Activated naive CD8-positive, alpha-beta T cell (primary cell): ENCODE data around the gene DGKG.

Source experiments
- H3K27ac Mint-ChIP-seq: one replicate; pipeline ENCODE4 v1.8.0; 2021; ENCODE audit warnings: mixed read lengths
- H3K27me3 Mint-ChIP-seq: one replicate; pipeline ENCODE4 v1.8.0; 2021; ENCODE audit warnings: mixed read lengths
- H3K36me3 Mint-ChIP-seq: one replicate; pipeline ENCODE4 v1.8.0; 2021; ENCODE audit warnings: mixed read lengths
- H3K4me1 Mint-ChIP-seq: one replicate; pipeline ENCODE4 v1.8.0; 2021; ENCODE audit warnings: low read depth, mixed read lengths
- H3K4me3 Mint-ChIP-seq: one replicate; pipeline ENCODE4 v1.8.0; 2021; ENCODE audit warnings: mild to moderate bottlenecking, mixed read lengths
- H3K9me3 Mint-ChIP-seq: one replicate; pipeline ENCODE4 v1.8.0; 2021; ENCODE audit warnings: low read depth, mixed read lengths

Gene DGKG

GRCh38 chr3:186166491-186167288 lies 195.3 kb downstream of the DGKG start:
- no peak overlapping the region for H3K4me3 Mint-ChIP-seq
- H3K27me3 Mint-ChIP-seq, result peaks cover 13% of the 10 kb centered on the region

GRCh38 chr3:186166036-186166435 lies 196.0 kb downstream of the DGKG start:
- Mint-ChIP-seq H3K36me3 (no peaks in the 10 kb centered on the region), H3K27me3 (peaks cover 18% of the 10 kb centered on the region), H3K27ac (no peak overlapping the region), H3K9me3 (no peaks in the 10 kb centered on the region), H3K4me3 (no peak overlapping the region), H3K4me1 (no peaks in the 10 kb centered on the region)

More at GRCh38 chr3:186166491-186167288, 195.3 kb downstream of the DGKG start:
- Mint-ChIP-seq H3K36me3 (no peaks in the 10 kb centered on the region), H3K9me3 (no peaks in the 10 kb centered on the region), H3K4me1 (no peaks in the 10 kb centered on the region), H3K27ac (no peak overlapping the region)

GRCh38 chr3:186165331-186165730 lies 196.7 kb downstream of the DGKG start:
- Mint-ChIP-seq H3K4me3 (no peak overlapping the region), H3K36me3 (no peaks in the 10 kb centered on the region), H3K27ac (no peak overlapping the region), H3K27me3 (peaks cover 19% of the 10 kb centered on the region), H3K9me3 (no peaks in the 10 kb centered on the region), H3K4me1 (no peaks in the 10 kb centered on the region)

- no peaks in the 10 kb centered on the region for H3K36me3 Mint-ChIP-seq
- H3K27me3 Mint-ChIP-seq, result peaks cover 20% of the 10 kb centered on the region
Measured at GRCh38 chr3:186164696-186165095, 197.3 kb downstream of the DGKG start.

DNA sequence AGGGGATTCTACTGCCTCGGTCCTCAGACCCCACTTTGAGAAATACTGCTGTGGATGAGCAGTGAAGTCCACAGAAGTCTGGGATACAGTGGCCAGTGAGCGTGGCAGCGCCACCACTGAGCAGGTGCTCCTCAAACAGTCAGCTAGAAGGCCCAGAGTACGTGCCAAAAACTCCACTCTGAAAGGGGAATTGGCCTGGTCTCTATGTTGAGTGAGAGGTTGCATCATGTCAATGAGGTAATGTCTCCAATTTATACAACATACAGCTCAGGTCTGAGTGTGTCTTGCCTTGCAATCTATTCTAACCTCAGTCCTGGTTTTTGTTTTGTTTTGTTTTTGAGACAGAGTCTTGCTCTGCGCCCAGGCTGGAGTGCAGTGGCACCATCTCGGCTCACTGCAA lies 199.8 kb downstream of the DGKG start:
- H3K27me3 Mint-ChIP-seq, result peaks cover 17% of the 10 kb centered on the region

More at GRCh38 chr3:186164696-186165095, 197.3 kb downstream of the DGKG start:
- no peaks in the 10 kb centered on the region for H3K9me3 Mint-ChIP-seq
- no peak overlapping the region for H3K27ac Mint-ChIP-seq
- H3K4me1 Mint-ChIP-seq, result no peaks in the 10 kb centered on the region
- H3K4me3 Mint-ChIP-seq, result no peak overlapping the region

DNA sequence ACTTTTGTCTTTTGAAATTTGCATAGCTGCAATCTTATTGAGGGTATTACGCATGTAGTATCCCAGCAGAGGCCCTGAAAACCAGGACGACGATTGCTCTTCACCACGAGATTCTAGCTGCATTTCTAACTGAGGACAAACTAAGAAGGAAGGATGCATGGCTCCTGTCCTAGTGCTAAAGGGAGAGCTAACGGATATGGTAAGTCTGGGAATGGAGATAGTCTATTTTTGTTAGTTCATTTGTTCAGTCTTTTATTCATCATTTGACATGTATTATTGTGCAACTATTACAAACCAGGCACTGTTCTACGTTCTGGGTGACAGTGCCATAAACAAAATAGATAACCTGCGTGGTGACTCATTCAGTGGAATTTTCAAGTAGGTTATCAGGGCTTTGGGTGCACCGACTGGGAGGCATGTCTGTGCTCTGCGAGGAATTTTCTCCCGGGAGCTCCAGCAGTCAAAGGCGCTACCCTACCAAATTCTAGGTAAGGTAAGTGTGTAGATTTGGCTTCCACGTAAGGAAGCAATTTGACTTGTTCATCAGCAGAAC lies 201.3 kb downstream of the DGKG start:
- no peak overlapping the region for H3K27ac Mint-ChIP-seq
- H3K27me3 Mint-ChIP-seq, result peaks cover 15% of the 10 kb centered on the region

More for the DNA sequence above, 199.8 kb downstream of the DGKG start:
- H3K9me3 Mint-ChIP-seq, result no peaks in the 10 kb centered on the region
- no peaks in the 10 kb centered on the region for H3K4me1 Mint-ChIP-seq
- no peaks in the 10 kb centered on the region for H3K36me3 Mint-ChIP-seq
- no peak overlapping the region for H3K4me3 Mint-ChIP-seq
- H3K27ac Mint-ChIP-seq, result no peak overlapping the region

DNA sequence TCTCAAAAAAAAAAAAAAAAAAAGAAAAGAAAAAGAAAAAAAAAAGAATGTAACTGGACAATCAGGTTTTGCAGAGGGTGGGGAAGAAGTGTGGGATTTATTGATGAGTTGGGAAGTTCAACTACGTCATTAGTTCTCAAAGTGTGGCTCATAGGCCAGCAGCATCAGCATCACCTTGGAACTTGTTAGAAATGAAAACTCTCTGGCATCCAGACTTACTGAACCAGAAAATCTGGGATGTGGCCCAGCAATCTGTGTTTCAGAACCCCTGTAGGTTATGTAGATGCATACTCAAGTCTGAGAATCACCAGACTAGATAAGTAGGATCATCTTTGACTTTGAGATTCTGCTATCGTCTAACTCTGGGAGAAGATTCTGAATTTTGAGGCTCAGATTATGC lies 207.4 kb downstream of the DGKG start:
- no peak overlapping the region for H3K27ac Mint-ChIP-seq
- no peaks in the 10 kb centered on the region for H3K9me3 Mint-ChIP-seq
- no peak overlapping the region for H3K4me3 Mint-ChIP-seq
- no peaks in the 10 kb centered on the region for H3K36me3 Mint-ChIP-seq
- peaks cover 8% of the 10 kb centered on the region for H3K4me1 Mint-ChIP-seq
- peaks cover 20% of the 10 kb centered on the region for H3K27me3 Mint-ChIP-seq

More for the DNA sequence above, 201.3 kb downstream of the DGKG start:
- Mint-ChIP-seq H3K4me3 (no peak overlapping the region), H3K9me3 (no peaks in the 10 kb centered on the region), H3K36me3 (no peaks in the 10 kb centered on the region), H3K4me1 (no peaks in the 10 kb centered on the region)

DNA sequence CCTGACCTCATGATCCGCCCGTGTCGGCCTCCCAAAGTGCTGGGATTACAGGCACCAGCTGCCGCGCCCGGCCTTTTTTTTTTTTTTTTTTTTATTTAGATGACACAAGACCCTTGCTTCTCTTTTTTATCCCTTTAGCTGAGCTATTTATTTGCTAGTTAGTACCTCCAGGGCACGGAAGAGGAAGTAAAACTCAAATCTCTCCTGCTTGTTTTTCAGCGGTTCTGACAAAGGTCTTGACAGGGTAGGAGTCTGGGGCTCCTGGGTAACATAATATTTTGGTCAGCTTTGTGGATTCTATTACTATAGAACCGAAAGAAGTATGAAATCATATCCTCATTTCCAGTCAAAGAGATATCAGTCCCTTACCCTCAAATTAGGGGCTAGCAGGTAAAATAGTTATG lies 209.1 kb downstream of the DGKG start:
- Mint-ChIP-seq H3K9me3 (no peaks in the 10 kb centered on the region), H3K4me1 (peaks cover 8% of the 10 kb centered on the region), H3K36me3 (no peaks in the 10 kb centered on the region), H3K27me3 (peaks cover 31% of the 10 kb centered on the region), H3K4me3 (no peak overlapping the region), H3K27ac (no peak overlapping the region)

DNA sequence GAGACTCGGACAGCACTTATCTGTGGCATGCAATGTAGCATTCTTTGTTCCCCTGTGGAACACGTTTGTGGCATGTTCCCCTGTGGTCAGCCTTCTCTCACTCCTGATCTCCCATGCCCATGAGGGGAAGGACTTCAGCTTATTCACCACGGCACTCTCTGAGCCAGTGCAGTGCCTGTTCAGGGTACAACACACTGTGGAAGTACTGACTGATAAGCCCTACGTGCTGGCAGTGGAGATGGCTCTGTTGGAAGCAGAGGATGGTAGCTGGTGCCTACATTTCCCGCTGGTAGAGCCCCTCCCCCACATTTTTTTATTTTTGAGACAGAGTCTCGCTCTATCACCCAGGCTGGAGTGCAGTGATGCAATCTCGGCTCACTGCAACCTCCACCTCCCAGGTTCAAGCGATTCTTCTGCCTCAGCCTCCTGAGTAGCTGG lies 209.7 kb downstream of the DGKG start:
- H3K9me3 Mint-ChIP-seq, result no peaks in the 10 kb centered on the region
- peaks cover 33% of the 10 kb centered on the region for H3K27me3 Mint-ChIP-seq
- H3K4me3 Mint-ChIP-seq, result no peak overlapping the region
- no peaks in the 10 kb centered on the region for H3K36me3 Mint-ChIP-seq
- no peak overlapping the region for H3K27ac Mint-ChIP-seq
- H3K4me1 Mint-ChIP-seq, result peaks cover 8% of the 10 kb centered on the region

DNA sequence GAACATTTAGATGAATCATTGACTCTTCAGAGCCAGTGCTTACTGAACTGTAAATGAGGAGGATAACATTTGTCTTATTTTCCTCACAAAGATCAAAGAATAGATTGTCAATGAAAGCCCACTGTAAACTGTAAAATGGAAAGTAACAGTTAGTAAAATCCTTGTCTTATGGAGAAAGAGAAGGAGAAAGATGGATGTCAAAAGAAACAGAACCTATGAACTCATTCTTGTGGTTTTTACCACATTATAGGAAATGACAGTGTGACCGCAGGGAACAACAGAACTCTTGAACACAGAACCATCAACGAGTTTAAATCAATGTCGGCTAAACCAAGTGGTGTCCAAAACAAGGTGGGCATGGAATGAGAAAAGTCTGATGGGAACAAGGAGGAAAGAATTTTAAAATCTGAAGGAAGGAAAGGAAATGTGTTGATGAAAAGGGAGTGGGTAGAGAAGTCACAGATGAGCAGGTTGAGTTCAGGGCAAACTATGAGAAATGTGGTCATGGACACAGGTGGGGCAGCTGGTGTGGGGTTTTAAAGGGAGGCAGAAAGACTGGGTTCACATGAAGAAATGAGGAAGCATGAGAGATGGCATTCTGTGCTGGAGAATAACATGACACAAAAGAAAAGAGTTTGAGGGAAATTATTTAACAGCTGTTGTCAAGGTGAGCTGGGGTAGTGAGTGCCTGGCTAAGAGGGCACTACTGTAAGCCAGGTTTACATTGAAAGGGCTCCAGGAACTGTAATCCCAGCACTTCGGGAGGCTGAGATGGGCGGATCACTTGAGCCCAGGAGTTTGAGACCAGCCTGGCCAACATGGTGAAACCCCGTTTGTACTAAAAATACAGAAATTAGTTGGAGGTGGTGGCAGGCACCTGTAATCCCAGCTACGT lies 210.7 kb downstream of the DGKG start:
- Mint-ChIP-seq H3K27ac (no peak overlapping the region), H3K4me3 (no peak overlapping the region), H3K9me3 (no peaks in the 10 kb centered on the region), H3K27me3 (peaks cover 35% of the 10 kb centered on the region), H3K36me3 (no peaks in the 10 kb centered on the region), H3K4me1 (peaks cover 8% of the 10 kb centered on the region)

DNA sequence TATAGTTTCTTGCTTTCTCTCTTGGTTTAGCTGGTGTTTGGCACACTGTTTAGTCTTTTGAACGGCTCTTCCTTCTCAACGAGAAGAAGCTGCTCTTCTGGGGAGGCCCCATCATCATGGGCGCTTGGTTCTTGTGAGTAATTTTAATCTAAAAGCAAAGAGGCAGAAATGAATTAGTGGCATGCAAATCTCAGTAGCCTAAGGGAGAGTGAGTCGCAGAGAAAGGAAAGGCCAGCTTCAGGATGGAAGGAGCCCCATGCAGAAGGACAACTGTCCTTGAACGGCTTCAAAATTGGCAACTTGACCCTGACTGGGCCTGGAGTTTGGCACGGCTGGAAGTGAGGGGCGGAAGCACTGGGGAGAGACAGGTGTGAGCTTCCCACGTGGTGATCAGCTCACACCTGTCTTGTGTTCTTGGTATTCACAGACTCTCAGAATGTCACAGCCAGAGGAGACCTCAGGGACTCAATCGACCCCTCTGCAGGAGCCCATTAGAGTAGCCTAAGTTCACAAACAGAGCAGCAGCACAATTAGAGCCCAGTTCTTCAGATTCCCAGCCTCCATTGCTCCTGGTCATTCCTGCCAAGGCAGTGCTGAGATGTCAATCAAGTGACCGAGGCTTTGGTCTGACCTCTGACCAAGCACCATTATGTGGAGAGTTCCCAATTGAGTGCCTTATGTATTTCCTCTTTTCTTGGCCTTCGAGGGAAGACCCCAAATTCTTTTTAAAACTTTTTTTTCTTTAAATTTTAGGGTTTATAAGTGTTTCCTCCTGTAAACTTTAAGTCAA lies 211.8 kb downstream of the DGKG start:
- no peaks in the 10 kb centered on the region for H3K36me3 Mint-ChIP-seq
- no peak overlapping the region for H3K27ac Mint-ChIP-seq
- no peak overlapping the region for H3K4me3 Mint-ChIP-seq
- H3K4me1 Mint-ChIP-seq, result peaks cover 8% of the 10 kb centered on the region
- no peaks in the 10 kb centered on the region for H3K9me3 Mint-ChIP-seq
- peaks cover 32% of the 10 kb centered on the region for H3K27me3 Mint-ChIP-seq

GRCh38 chr3:186149319-186149960 lies 212.6 kb downstream of the DGKG start:
- H3K27ac Mint-ChIP-seq, result no peak overlapping the region

GRCh38 chr3:186144257-186144656 lies 217.8 kb downstream of the DGKG start:
- Mint-ChIP-seq H3K36me3 (no peaks in the 10 kb centered on the region), H3K27me3 (peaks cover 23% of the 10 kb centered on the region), H3K4me1 (no peaks in the 10 kb centered on the region), H3K9me3 (no peaks in the 10 kb centered on the region), H3K4me3 (no peak overlapping the region), H3K27ac (no peak overlapping the region)

More at GRCh38 chr3:186149319-186149960, 212.6 kb downstream of the DGKG start:
- Mint-ChIP-seq H3K9me3 (no peaks in the 10 kb centered on the region), H3K4me3 (no peak overlapping the region), H3K27me3 (peaks cover 35% of the 10 kb centered on the region), H3K36me3 (no peaks in the 10 kb centered on the region), H3K4me1 (peaks cover 8% of the 10 kb centered on the region)

DNA sequence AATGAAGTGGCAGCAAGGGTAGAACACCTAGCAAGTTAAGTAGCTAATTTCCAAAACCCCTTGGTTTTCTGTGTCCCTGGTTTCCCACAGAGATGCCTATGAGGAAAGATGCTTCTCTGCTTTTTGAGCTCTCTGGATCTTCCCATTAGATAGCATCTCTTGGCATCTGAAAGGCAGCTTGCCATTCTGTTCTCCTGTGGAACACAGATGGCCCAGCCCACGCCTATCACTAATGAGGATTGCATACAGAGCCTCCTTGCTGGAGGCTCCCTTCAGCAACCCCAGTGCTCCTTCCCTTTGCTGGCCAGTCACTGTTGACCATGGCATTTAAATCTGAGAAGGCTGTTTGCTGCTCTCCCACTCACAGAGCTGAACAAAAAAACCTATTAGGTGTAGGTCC lies 218.8 kb downstream of the DGKG start:
- Mint-ChIP-seq H3K4me1 (no peaks in the 10 kb centered on the region), H3K27me3 (peaks cover 16% of the 10 kb centered on the region), H3K4me3 (no peak overlapping the region), H3K9me3 (no peaks in the 10 kb centered on the region), H3K36me3 (no peaks in the 10 kb centered on the region), H3K27ac (no peak overlapping the region)
